SJCRH30 (cell line): ENCODE measurements around the gene EIF4E3. TPM values are rescaled to one million over a fixed set of nuclear protein-coding genes. Genes with fewer than 3 reads are reported as not detected.

ENCODE experiments used
- DNase-seq, 2 experiments: peaks; one replicate each; pipeline ENCODE4 v3.0.0-alpha.2; 2015 to 2020
- H3K27ac ChIP-seq: fragments of 250-450 bp; sonication (Bioruptor Pico); 2 replicates; pipeline ENCODE4 v1.5.1; 2020; ENCODE audit warnings: mild to moderate bottlenecking, moderate library complexity
- H3K27me3 ChIP-seq: fragments of 250-450 bp; sonication (Bioruptor Pico); 2 replicates; pipeline ENCODE4 v1.5.1; 2020; ENCODE audit warnings: mild to moderate bottlenecking, moderate library complexity
- H3K36me3 ChIP-seq: fragments of 250-450 bp; sonication (Bioruptor Pico); 2 replicates; pipeline ENCODE4 v1.5.1; 2020; ENCODE audit warnings: mild to moderate bottlenecking, moderate library complexity
- H3K4me1 ChIP-seq: fragments of 250-450 bp; sonication (Bioruptor Pico); 2 replicates; pipeline ENCODE4 v1.5.1; 2020; ENCODE audit warnings: mild to moderate bottlenecking, moderate library complexity
- H3K4me3 ChIP-seq: fragments of 250-450 bp; sonication (Bioruptor Pico); 2 replicates; pipeline ENCODE4 v1.5.1; 2020; ENCODE audit warnings: mild to moderate bottlenecking, moderate library complexity
- H3K9me3 ChIP-seq: fragments of 250-450 bp; sonication (Bioruptor Pico); replicated peaks from 2 replicates; pipeline ENCODE4 v1.5.1; 2020; ENCODE audit warnings: mild to moderate bottlenecking, moderate library complexity
- total RNA-seq: library from RNA; depleted of rRNA; stranded (reverse); fragments of >200 nt; shearing (Covaris generic); gene quantifications from 2 replicates; pipeline ENCODE4 v1.2.3, GENCODE V29; 2014

The EIF4E3 gene
- total RNA-seq, 1 experiment from 2014 or later: 0.20 TPM

- DNase-seq: no peak
- no peak overlapping the region for H3K27ac ChIP-seq
Observed at GRCh38 chr3:71708476-71709105, 16.6 kb downstream of the EIF4E3 start.

GRCh38 chr3:71707595-71707994 lies 17.6 kb downstream of the EIF4E3 start:
- Histone ChIP-seq H3K27ac (no peak overlapping the region), H3K4me3 (no peak overlapping the region), H3K36me3 (no peaks in the 10 kb centered on the region), H3K27me3 (no peaks in the 10 kb centered on the region), H3K9me3 (no peaks in the 10 kb centered on the region), H3K4me1 (no peaks in the 10 kb centered on the region)
- DNase-seq: no peak

More at GRCh38 chr3:71708476-71709105, 16.6 kb downstream of the EIF4E3 start:
- Histone ChIP-seq H3K4me3 (no peak overlapping the region), H3K27me3 (no peaks in the 10 kb centered on the region), H3K9me3 (no peaks in the 10 kb centered on the region), H3K4me1 (no peaks in the 10 kb centered on the region), H3K36me3 (no peaks in the 10 kb centered on the region)

GRCh38 chr3:71705681-71706080 lies 19.5 kb downstream of the EIF4E3 start:
- Histone ChIP-seq H3K27ac (no peak overlapping the region), H3K27me3 (no peaks in the 10 kb centered on the region), H3K4me1 (no peaks in the 10 kb centered on the region), H3K9me3 (no peaks in the 10 kb centered on the region), H3K4me3 (no peak overlapping the region), H3K36me3 (no peaks in the 10 kb centered on the region)
- no peak for DNase-seq

- Histone ChIP-seq H3K4me1 (no peaks in the 10 kb centered on the region), H3K36me3 (no peaks in the 10 kb centered on the region), H3K27ac (no peak overlapping the region), H3K9me3 (no peaks in the 10 kb centered on the region), H3K4me3 (no peak overlapping the region), H3K27me3 (no peaks in the 10 kb centered on the region)
- no peak for DNase-seq
Observed at GRCh38 chr3:71704915-71705314, 20.3 kb downstream of the EIF4E3 start.

GRCh38 chr3:71703797-71704196 lies 21.4 kb downstream of the EIF4E3 start:
- DNase-seq: no peak
- Histone ChIP-seq H3K9me3 (no peaks in the 10 kb centered on the region), H3K27me3 (no peaks in the 10 kb centered on the region), H3K4me3 (no peak overlapping the region), H3K27ac (no peak overlapping the region), H3K36me3 (no peaks in the 10 kb centered on the region), H3K4me1 (no peaks in the 10 kb centered on the region)

- Histone ChIP-seq H3K27ac (no peak overlapping the region), H3K4me3 (no peak overlapping the region), H3K4me1 (no peaks in the 10 kb centered on the region), H3K27me3 (no peaks in the 10 kb centered on the region), H3K9me3 (no peaks in the 10 kb centered on the region), H3K36me3 (no peaks in the 10 kb centered on the region)
- DNase-seq: no peak
Observed at GRCh38 chr3:71702131-71703024, 22.8 kb downstream of the EIF4E3 start.

- H3K27me3 ChIP-seq: no peaks in the 10 kb centered on the region
- H3K4me3 ChIP-seq: no peak overlapping the region
- no peaks in the 10 kb centered on the region for H3K4me1 ChIP-seq
- H3K36me3 ChIP-seq: no peaks in the 10 kb centered on the region
- H3K27ac ChIP-seq: no peak overlapping the region
- H3K9me3 ChIP-seq: no peaks in the 10 kb centered on the region
- no peak for DNase-seq
Observed at GRCh38 chr3:71701251-71701762, 23.9 kb downstream of the EIF4E3 start.

GRCh38 chr3:71695000-71695482 lies 30.2 kb downstream of the EIF4E3 start:
- no peak overlapping the region for H3K27ac ChIP-seq

GRCh38 chr3:71694358-71694999 lies 30.7 kb downstream of the EIF4E3 start:
- H3K27ac ChIP-seq: no peak overlapping the region
- H3K27me3 ChIP-seq: no peaks in the 10 kb centered on the region
- H3K36me3 ChIP-seq: no peaks in the 10 kb centered on the region
- DNase-seq: no peak
- H3K4me3 ChIP-seq: no peak overlapping the region
- no peaks in the 10 kb centered on the region for H3K9me3 ChIP-seq
- no peaks in the 10 kb centered on the region for H3K4me1 ChIP-seq

More at GRCh38 chr3:71695000-71695482, 30.2 kb downstream of the EIF4E3 start:
- H3K9me3 ChIP-seq: no peaks in the 10 kb centered on the region
- H3K4me1 ChIP-seq: no peaks in the 10 kb centered on the region
- DNase-seq: no peak
- H3K36me3 ChIP-seq: no peaks in the 10 kb centered on the region
- H3K4me3 ChIP-seq: no peak overlapping the region
- H3K27me3 ChIP-seq: no peaks in the 10 kb centered on the region

GRCh38 chr3:71693641-71694040 lies 31.6 kb downstream of the EIF4E3 start:
- no peaks in the 10 kb centered on the region for H3K27me3 ChIP-seq
- H3K9me3 ChIP-seq: no peaks in the 10 kb centered on the region
- DNase-seq: no peak
- no peaks in the 10 kb centered on the region for H3K36me3 ChIP-seq
- H3K4me1 ChIP-seq: no peaks in the 10 kb centered on the region
- H3K4me3 ChIP-seq: no peak overlapping the region
- no peak overlapping the region for H3K27ac ChIP-seq

GRCh38 chr3:71692139-71692538 lies 33.1 kb downstream of the EIF4E3 start:
- Histone ChIP-seq H3K9me3 (no peaks in the 10 kb centered on the region), H3K4me3 (no peak overlapping the region), H3K27me3 (no peaks in the 10 kb centered on the region), H3K4me1 (no peaks in the 10 kb centered on the region), H3K36me3 (no peaks in the 10 kb centered on the region), H3K27ac (no peak overlapping the region)
- no peak for DNase-seq

- Histone ChIP-seq H3K36me3 (no peaks in the 10 kb centered on the region), H3K4me1 (no peaks in the 10 kb centered on the region), H3K27me3 (no peaks in the 10 kb centered on the region), H3K27ac (no peak overlapping the region), H3K4me3 (no peak overlapping the region), H3K9me3 (no peaks in the 10 kb centered on the region)
- DNase-seq: no peak
Observed at GRCh38 chr3:71690341-71690841, 34.8 kb downstream of the EIF4E3 start.

GRCh38 chr3:71689291-71689690 lies 35.9 kb downstream of the EIF4E3 start:
- no peak overlapping the region for H3K27ac ChIP-seq
- H3K9me3 ChIP-seq: no peaks in the 10 kb centered on the region
- H3K4me1 ChIP-seq: no peaks in the 10 kb centered on the region
- H3K27me3 ChIP-seq: no peaks in the 10 kb centered on the region
- no peak for DNase-seq
- no peak overlapping the region for H3K4me3 ChIP-seq
- H3K36me3 ChIP-seq: no peaks in the 10 kb centered on the region

- H3K4me1 ChIP-seq: no peaks in the 10 kb centered on the region
- H3K4me3 ChIP-seq: no peak overlapping the region
- DNase-seq: no peak
- no peaks in the 10 kb centered on the region for H3K9me3 ChIP-seq
- no peak overlapping the region for H3K27ac ChIP-seq
- H3K36me3 ChIP-seq: no peaks in the 10 kb centered on the region
- no peaks in the 10 kb centered on the region for H3K27me3 ChIP-seq
Observed at GRCh38 chr3:71688121-71688520, 37.1 kb downstream of the EIF4E3 start.

GRCh38 chr3:71685686-71686085 lies 39.5 kb downstream of the EIF4E3 start:
- Histone ChIP-seq H3K27ac (no peak overlapping the region), H3K9me3 (no peaks in the 10 kb centered on the region), H3K27me3 (no peaks in the 10 kb centered on the region), H3K4me3 (no peak overlapping the region), H3K36me3 (no peaks in the 10 kb centered on the region), H3K4me1 (no peaks in the 10 kb centered on the region)
- DNase-seq: no peak
